ENCODE data around the gene TLE7.

DNA sequence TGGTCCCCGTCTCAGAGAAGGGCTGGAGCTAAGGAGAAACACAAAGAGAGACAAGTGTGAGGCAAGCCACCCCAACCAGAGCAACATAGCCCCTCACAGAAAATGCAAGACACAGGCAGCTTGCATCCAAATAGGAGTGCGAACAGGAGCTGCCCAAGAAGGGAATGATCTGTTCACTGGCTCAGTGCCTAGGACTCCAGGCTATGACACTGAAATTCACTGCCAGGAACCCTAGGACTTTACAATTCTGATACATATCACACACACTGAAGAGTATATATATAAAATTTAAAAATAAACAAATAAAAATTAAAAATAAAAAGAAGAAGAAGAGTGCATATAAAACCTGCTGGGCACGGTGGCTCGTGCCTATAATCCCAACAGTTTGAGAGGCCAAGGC lies 14.9 kb upstream of the TLE7 start:
- no peak for TF ChIP-seq POU2F2 (IDR thresholded peaks at IDR 0.05; ENCODE audit: low read depth, low read length)
- TF ChIP-seq TAF1 (IDR thresholded peaks at IDR 0.05; ENCODE audit: low read depth, low read length): no peak
- TF ChIP-seq POLR2A (IDR thresholded peaks at IDR 0.05; ENCODE audit: low read depth, low read length): no peak
